Cardiac fibroblast (primary cell): Measurements from ENCODE around the gene LNP1.

Experiments used
- DNase-seq, 2 donors: peaks; one replicate each; pipeline versions ENCODE4 v3.0.0 to v3.0.0-alpha.2; 2010; ENCODE audit warnings: low read depth in 2 of 2
- H3K4me3 ChIP-seq, 2 donors: replicated peaks in 1 of 2; 1 replicate in 1 of 2; 2 replicates in 1 of 2; pipeline ENCODE4 v1.5.1; 2011; ENCODE audit warnings: low read depth in 2 of 2, low read length in 2 of 2, mild to moderate bottlenecking in 2 of 2, moderate library complexity in 1 of 2
- CTCF ChIP-seq: IDR thresholded peaks from one replicate; pipeline ENCODE4 v1.5.1; 2011; ENCODE audit warnings: low read depth, mild to moderate bottlenecking, low read length, inconsistent platforms

LNP1 gene

GRCh38 chr3:100376301-100376700 is 25.0 kb upstream of the LNP1 start:
- no peak for TF ChIP-seq CTCF
- H3K4me3 ChIP-seq: no peak overlapping the region
- DNase-seq: no peak

- no peak overlapping the region for H3K4me3 ChIP-seq
- TF ChIP-seq CTCF: no peak
- DNase-seq: no peak
Measured at GRCh38 chr3:100384733-100385525, 16.4 kb upstream of the LNP1 start.

DNA sequence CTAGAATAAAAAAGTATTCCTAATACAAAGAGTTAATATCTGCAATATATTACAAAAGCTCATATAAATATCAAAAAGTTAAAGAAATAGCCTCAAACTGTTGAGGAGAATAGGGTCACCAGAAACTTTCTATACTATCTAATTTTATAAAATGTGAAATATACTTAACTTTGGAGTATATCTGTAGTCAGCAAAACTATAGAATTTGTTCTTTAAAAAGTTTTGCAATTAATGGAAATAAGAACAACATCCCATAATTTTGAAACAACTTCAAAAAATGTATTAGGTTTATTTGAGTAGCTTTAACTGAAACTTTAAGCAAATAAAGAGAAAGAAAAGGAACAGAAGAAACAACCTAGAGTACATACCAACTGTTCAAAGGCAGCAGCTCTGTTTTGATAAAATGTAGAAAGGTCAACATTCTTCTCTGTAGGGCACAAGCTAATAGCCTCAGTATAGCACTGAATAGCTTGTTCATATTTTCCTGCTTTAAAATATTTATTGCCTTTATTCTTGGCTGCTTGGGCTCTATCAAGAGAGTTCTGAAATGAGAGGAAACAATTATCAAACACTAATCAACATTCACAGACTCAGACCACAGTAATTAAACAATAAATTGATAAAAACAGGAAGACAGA is 14.8 kb upstream of the LNP1 start:
- no peak for DNase-seq
- no peak overlapping the region for H3K4me3 ChIP-seq
- TF ChIP-seq CTCF: no peak

DNA sequence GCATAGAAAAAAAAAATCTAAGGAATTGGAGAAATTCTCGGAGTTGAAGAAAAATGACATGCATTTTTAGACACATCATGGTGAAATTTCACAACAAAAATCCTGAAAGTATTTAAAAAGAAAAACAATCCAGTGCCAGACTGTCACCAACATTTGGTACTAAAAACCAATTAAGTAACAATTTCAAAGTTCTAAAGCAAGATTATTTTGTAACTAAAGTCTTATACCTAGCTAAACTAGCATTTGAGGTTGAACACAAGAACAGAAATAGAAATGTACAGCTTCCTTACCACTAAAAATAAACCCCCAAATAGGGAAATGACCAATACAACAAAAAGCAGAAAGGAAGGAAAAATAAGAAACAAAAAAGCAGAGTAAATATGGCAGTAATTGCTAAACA is 12.3 kb upstream of the LNP1 start:
- TF ChIP-seq CTCF: no peak
- H3K4me3 ChIP-seq: no peak overlapping the region
- DNase-seq: no peak

DNA sequence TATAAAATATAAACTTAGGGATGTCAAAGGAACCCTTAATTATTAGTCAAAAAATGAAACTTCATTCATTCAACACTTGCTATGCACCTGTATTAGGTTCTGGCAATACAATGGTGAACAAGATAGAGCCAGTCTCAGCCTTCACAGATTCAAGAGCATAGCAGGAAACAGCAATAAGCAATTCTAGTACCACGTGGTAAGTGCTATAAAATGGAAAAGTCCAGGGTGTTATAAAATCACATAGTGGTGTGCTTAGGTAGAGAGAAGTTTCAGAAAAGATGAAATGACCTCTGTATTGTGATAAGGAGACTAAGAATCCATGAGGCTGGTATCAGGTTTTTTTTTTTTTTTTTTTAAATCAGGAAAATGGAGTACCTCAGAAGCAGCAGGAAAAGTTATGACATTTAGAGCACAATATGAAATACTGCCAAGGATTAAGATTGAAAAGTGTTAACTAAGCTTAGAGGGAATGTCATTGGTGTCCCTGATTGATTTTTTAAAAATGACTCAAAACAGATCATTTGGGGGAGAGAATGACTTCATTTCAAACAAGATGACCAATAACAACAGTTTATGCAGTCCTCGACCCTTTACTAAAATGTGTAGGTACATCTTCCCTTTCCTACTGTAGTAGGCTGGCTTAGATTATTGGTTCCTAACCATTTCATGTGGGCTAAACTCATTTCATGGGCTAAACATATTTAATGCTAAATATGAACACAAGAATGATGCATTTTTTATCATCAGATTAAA is 5.5 kb upstream of the LNP1 start:
- H3K4me3 ChIP-seq: no peak overlapping the region
- TF ChIP-seq CTCF: no peak
- DNase-seq: no peak

- no peak for DNase-seq
- H3K4me3 ChIP-seq: no peak overlapping the region
- TF ChIP-seq CTCF: no peak
Measured at GRCh38 chr3:100396967-100397366, 4.4 kb upstream of the LNP1 start.
